ENCODE data around the gene DNAH10. TPM values are rescaled to one million over a fixed set of nuclear protein-coding genes. Genes with fewer than 3 reads are reported as not detected.

Gene DNAH10
- total RNA-seq, 1 experiment from 2014 or later, result 0.09 TPM

GRCh38 chr12:123723011-123723410 is 39.1 kb upstream of the DNAH10 start:
- no peaks in the 10 kb centered on the region for H3K9me3 Mint-ChIP-seq
- no peak for DNase-seq (ENCODE audit: low spot score)
- no peak for ATAC-seq
- POLR2A ChIA-PET, result no interaction called here
- no peak overlapping the region for H3K4me3 Mint-ChIP-seq
- CTCF ChIA-PET, result no interaction called here
- TF ChIP-seq JUN (CRISPR knock-in tag; IDR thresholded peaks at IDR 0.05), result no peak
- TF ChIP-seq MYBL2 (CRISPR knock-in tag; IDR thresholded peaks at IDR 0.05), result no peak
- TF ChIP-seq PRDM15 (CRISPR knock-in tag; IDR thresholded peaks at IDR 0.05), result no peak
- TF ChIP-seq TEAD4 (CRISPR knock-in tag; IDR thresholded peaks at IDR 0.05), result no peak
- TF ChIP-seq SP1 (CRISPR knock-in tag; conservative IDR thresholded peaks at IDR 0.05), result no peak
- no peak for TF ChIP-seq PRRX2 (CRISPR knock-in tag; IDR thresholded peaks at IDR 0.05)
- TF ChIP-seq ZNF263 (CRISPR knock-in tag; IDR thresholded peaks at IDR 0.05; ENCODE audit: low read depth), result no peak
- no peak for TF ChIP-seq FOXK1 (CRISPR knock-in tag; IDR thresholded peaks at IDR 0.05)
- TF ChIP-seq ZBTB21 (CRISPR knock-in tag; IDR thresholded peaks at IDR 0.05; ENCODE audit: borderline replicate concordance), result no peak
- TF ChIP-seq ZNF512 (CRISPR knock-in tag; IDR thresholded peaks at IDR 0.05; ENCODE audit: borderline replicate concordance), result no peak
- no peak for TF ChIP-seq HMGXB4 (CRISPR knock-in tag; IDR thresholded peaks at IDR 0.05)
- no peak overlapping the region for H3K27ac Mint-ChIP-seq
- peaks cover 42% of the 10 kb centered on the region for H3K36me3 Mint-ChIP-seq
- H3K4me1 Mint-ChIP-seq, result no peaks in the 10 kb centered on the region
- H3K27me3 Mint-ChIP-seq (ENCODE audit: low read depth), result no peaks in the 10 kb centered on the region

GRCh38 chr12:123723765-123724164 is 38.3 kb upstream of the DNAH10 start:
- Mint-ChIP-seq H3K27ac (no peak overlapping the region), H3K27me3 (ENCODE audit: low read depth) (no peaks in the 10 kb centered on the region)
- DNase-seq (ENCODE audit: low spot score), result no peak

More at GRCh38 chr12:123723765-123724164, 38.3 kb upstream of the DNAH10 start:
- ChIA-PET CTCF (no interaction called here), POLR2A (no interaction called here)
- H3K36me3 Mint-ChIP-seq, result peaks cover 49% of the 10 kb centered on the region
- no peak for TF ChIP-seq MAX (CRISPR knock-in tag; IDR thresholded peaks at IDR 0.05)
- TF ChIP-seq KAT7 (CRISPR knock-in tag; IDR thresholded peaks at IDR 0.05; ENCODE audit: borderline replicate concordance), result no peak
- TF ChIP-seq CTCF (IDR thresholded peaks at IDR 0.05), result no peak
- TF ChIP-seq MLX (CRISPR knock-in tag; IDR thresholded peaks at IDR 0.05), result no peak
- TF ChIP-seq ATF6 (CRISPR knock-in tag; IDR thresholded peaks at IDR 0.05), result no peak
- H3K4me1 Mint-ChIP-seq, result no peaks in the 10 kb centered on the region
- no peak for ATAC-seq
- H3K4me3 Mint-ChIP-seq, result no peak overlapping the region
- no peaks in the 10 kb centered on the region for H3K9me3 Mint-ChIP-seq
